GM12875 (cell line): Measurements from ENCODE around the gene FLACC1.
"Not testable (repeated sequence)": the region's sequence is repeated elsewhere in the genome, so short reads cannot be mapped to it uniquely, and the experiment has no call there.

Experiments used
- H3K4me3 ChIP-seq: one replicate; pipeline ENCODE4 v1.5.1; 2011; ENCODE audit warnings: low read depth, low read length, control low read depth
- CTCF ChIP-seq: IDR thresholded peaks from 2 replicates; pipeline ENCODE4 v1.5.1; 2011; ENCODE audit warnings: low read depth, mild to moderate bottlenecking, control low read depth, inconsistent platforms, low read length, moderate library complexity, borderline replicate concordance; ENCODE audit not compliant: insufficient read depth

The FLACC1 gene

GRCh38 chr2:201308914-201309313, 48.2 kb downstream of the FLACC1 start:
- no peak overlapping the region for H3K4me3 ChIP-seq
- TF ChIP-seq CTCF = no peak

GRCh38 chr2:201307876-201308275, 49.3 kb downstream of the FLACC1 start:
- TF ChIP-seq CTCF = no peak

GRCh38 chr2:201299929-201300328, 57.2 kb downstream of the FLACC1 start:
- H3K4me3 ChIP-seq = not testable (repeated sequence)

More at GRCh38 chr2:201307876-201308275, 49.3 kb downstream of the FLACC1 start:
- no peak overlapping the region for H3K4me3 ChIP-seq

GRCh38 chr2:201298462-201299052, 58.6 kb downstream of the FLACC1 start:
- no peak for TF ChIP-seq CTCF

GRCh38 chr2:201290457-201291148, 66.5 kb downstream of the FLACC1 start:
- H3K4me3 ChIP-seq = not testable (repeated sequence)

More at GRCh38 chr2:201298462-201299052, 58.6 kb downstream of the FLACC1 start:
- H3K4me3 ChIP-seq = no peak overlapping the region

GRCh38 chr2:201285499-201285898, 71.6 kb downstream of the FLACC1 start:
- TF ChIP-seq CTCF = no peak
- H3K4me3 ChIP-seq = no peak overlapping the region

GRCh38 chr2:201280191-201281040, 76.7 kb downstream of the FLACC1 start:
- H3K4me3 ChIP-seq = no peak overlapping the region
- TF ChIP-seq CTCF = no peak

GRCh38 chr2:201279079-201279478, 78.1 kb downstream of the FLACC1 start:
- no peak overlapping the region for H3K4me3 ChIP-seq
- TF ChIP-seq CTCF = no peak
